ENCODE measurements around the gene KIFC3. TPM values are rescaled to one million over a fixed set of nuclear protein-coding genes. Genes with fewer than 3 reads are reported as not detected.

KIFC3 gene
- total and polyA plus RNA-seq, 2 of the 13 experiments (the other 11 are each of a cell fraction or from before 2014, with no cell fraction given), result 42.1 to 45.3 TPM

GRCh38 chr16:57840833-57841232 lies 38.5 kb upstream of the KIFC3 start (continued):
- no peak for TF ChIP-seq ZNF678 (CRISPR knock-in tag; IDR thresholded peaks at IDR 0.05)
- peak; percentile 86 for TF ChIP-seq ZMYM4 (CRISPR knock-in tag; IDR thresholded peaks at IDR 0.05)
- peak; percentile 87 for TF ChIP-seq IRF2 (CRISPR knock-in tag; IDR thresholded peaks at IDR 0.05)
- TF ChIP-seq REPIN1 (CRISPR knock-in tag; IDR thresholded peaks at IDR 0.05; ENCODE audit: borderline replicate concordance, low read depth), result peak; percentile 46; the same call in 1 of the 2 replicates
- TF ChIP-seq ZNF614 (CRISPR knock-in tag; IDR thresholded peaks at IDR 0.05; ENCODE audit: borderline replicate concordance), result peak; percentile 79; the same call in 1 of the 2 replicates
- peak; percentile 67 for TF ChIP-seq ZBTB43 (CRISPR knock-in tag; conservative IDR thresholded peaks at IDR 0.05)
- no peak for TF ChIP-seq ZNF572 (CRISPR knock-in tag; IDR thresholded peaks at IDR 0.05)
- no peak for TF ChIP-seq CSRNP2 (CRISPR knock-in tag; conservative IDR thresholded peaks at IDR 0.05; ENCODE audit: low read depth)
- no peak for TF ChIP-seq ZSCAN12 (CRISPR knock-in tag; IDR thresholded peaks at IDR 0.05)
- peak; percentile 80 for TF ChIP-seq PPARG (CRISPR knock-in tag; conservative IDR thresholded peaks at IDR 0.05)
- 0 out of 2 replicates have a peak, but pooled peaks have one; percentile 35 for TF ChIP-seq ZNF333 (CRISPR knock-in tag; IDR thresholded peaks at IDR 0.05; ENCODE audit: borderline replicate concordance)
- TF ChIP-seq FOXC1 (CRISPR knock-in tag; IDR thresholded peaks at IDR 0.05; ENCODE audit: borderline replicate concordance), result peak; percentile 77; the same call in 1 of the 2 replicates
- TF ChIP-seq ZNF230 (CRISPR knock-in tag; IDR thresholded peaks at IDR 0.05), result no peak
- no peak for TF ChIP-seq CREB1 (IDR thresholded peaks at IDR 0.05)
- TF ChIP-seq CREB1 (CRISPR knock-in tag; IDR thresholded peaks at IDR 0.05), result peak; percentile 28; the same call in 1 of the 2 replicates
- peak; percentile 57 for TF ChIP-seq NCOA2 (CRISPR knock-in tag; IDR thresholded peaks at IDR 0.05)
- TF ChIP-seq ZNF790 (CRISPR knock-in tag; IDR thresholded peaks at IDR 0.05; ENCODE audit: borderline replicate concordance), result no peak
- no peak for TF ChIP-seq ZNF781 (CRISPR knock-in tag; IDR thresholded peaks at IDR 0.05; ENCODE audit: borderline replicate concordance, not compliant biosample characterization)
- TF ChIP-seq MLX (CRISPR knock-in tag; IDR thresholded peaks at IDR 0.05), result peak; percentile 83; the same call in 1 of the 2 replicates
- no peak for TF ChIP-seq IKZF1 (IDR thresholded peaks at IDR 0.05)
- peak; percentile 88 for TF ChIP-seq SAP130 (CRISPR knock-in tag; IDR thresholded peaks at IDR 0.05; ENCODE audit: low read depth)
- TF ChIP-seq GFI1 (CRISPR knock-in tag; IDR thresholded peaks at IDR 0.05; ENCODE audit: borderline replicate concordance), result peak; percentile 90
- TF ChIP-seq FOXJ3 (CRISPR knock-in tag; IDR thresholded peaks at IDR 0.05; ENCODE audit: borderline replicate concordance), result peak; percentile 48; the same call in 1 of the 2 replicates
- peak; percentile 60; the same call in 1 of the 2 replicates for TF ChIP-seq ATF7-NPFF (CRISPR knock-in tag; IDR thresholded peaks at IDR 0.05; ENCODE audit: low read depth)
- TF ChIP-seq RORA (CRISPR knock-in tag; IDR thresholded peaks at IDR 0.05), result no peak
- TF ChIP-seq SALL1 (CRISPR knock-in tag; IDR thresholded peaks at IDR 0.05), result peak; percentile 93
- no peak for TF ChIP-seq ZNF3 (CRISPR knock-in tag; IDR thresholded peaks at IDR 0.05)
- TF ChIP-seq JARID2 (CRISPR knock-in tag; IDR thresholded peaks at IDR 0.05; ENCODE audit: insufficient replicate concordance), result no peak
- TF ChIP-seq ZNF331 (CRISPR knock-in tag; IDR thresholded peaks at IDR 0.05), result peak; percentile 92
- 0 out of 2 replicates have a peak, but pooled peaks have one; percentile 34 for TF ChIP-seq RNF2 (conservative IDR thresholded peaks at IDR 0.05; ENCODE audit: low read depth)
- peak; percentile 62; the same call in 1 of the 2 replicates for TF ChIP-seq KDM1A (CRISPR knock-in tag; IDR thresholded peaks at IDR 0.05)

Measured in HepG2 (cell line).